Measurements from ENCODE around the gene OVCH1. TPM values are rescaled to one million over a fixed set of nuclear protein-coding genes. Genes with fewer than 3 reads are reported as not detected.

The OVCH1 gene
- polyA plus RNA-seq, 1 of the 3 experiments (the other 2 are of a cell fraction) = not detected

DNA sequence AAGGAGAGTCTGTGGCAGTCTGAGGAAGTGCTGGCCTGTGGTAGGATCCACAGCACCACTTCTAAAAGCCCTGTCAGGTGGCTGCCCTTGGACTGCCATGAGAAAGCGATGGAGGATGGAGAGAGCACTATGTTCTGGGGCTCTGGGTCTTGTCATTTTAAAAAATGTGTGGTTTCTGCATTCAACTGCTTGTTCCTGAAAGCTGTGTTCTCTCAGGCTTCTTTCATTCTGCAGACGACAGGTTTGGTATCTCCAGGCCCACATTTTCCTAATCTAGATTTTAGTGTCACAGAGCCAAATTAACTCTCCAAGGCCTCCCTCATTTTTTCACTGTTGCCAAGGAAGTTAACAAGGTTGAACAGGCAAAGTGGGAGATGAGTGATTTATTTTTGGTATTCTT, 10.5 kb downstream of the OVCH1 start:
- CTCF ChIA-PET = no interaction called here
- 43% methylated on average over 2 of the region's 2 CpGs for WGBS (ENCODE audit: low lambda C conversion rate)
- POLR2A ChIA-PET = no interaction called here
- Histone ChIP-seq H3K4me2 (no peak overlapping the region), H2AFZ (ENCODE audit: low read depth) (no peak overlapping the region), H3K9me3 (no peaks in the 10 kb centered on the region), H3F3A (replicated peaks; ENCODE audit: insufficient read depth) (no peaks in the 10 kb centered on the region), H3K4me1 (ENCODE audit: control insufficient read depth in 1 of 2, insufficient read depth in 2 of 2, low read depth in 1 of 2, low read length in 1 of 2) (peaks cover 0 to 2% of the 10 kb centered on the region in 2 experiments; a peak in 1 of 4 replicates), H3K27ac (ENCODE audit: low read depth in 2 of 2, low read length in 1 of 2) (no peak overlapping the region), H3K9ac (no peak overlapping the region), H3K36me3 (replicated peaks in 1 of 2; ENCODE audit: control insufficient read depth in 1 of 2, insufficient read depth in 2 of 2, low read length in 1 of 2) (no peaks in the 10 kb centered on the region), H3K9me2 (no peaks in the 10 kb centered on the region), H4K20me1 (ENCODE audit: insufficient read depth) (no peaks in the 10 kb centered on the region), H3K27me3 (ENCODE audit: insufficient read depth) (no peaks in the 10 kb centered on the region), H3K4me3 (ENCODE audit: low read depth in 2 of 2, low read length in 1 of 2) (no peak overlapping the region), H3K79me2 (ENCODE audit: insufficient read depth) (no peaks in the 10 kb centered on the region)
- TF ChIP-seq TEAD4 (IDR thresholded peaks at IDR 0.05; ENCODE audit: borderline replicate concordance, insufficient read depth) (no peak), FOSL2 (IDR thresholded peaks at IDR 0.05; ENCODE audit: borderline replicate concordance, low read depth) (no peak), RAD21 (IDR thresholded peaks at IDR 0.05; ENCODE audit: low read length) (no peak), NFIC (IDR thresholded peaks at IDR 0.05; ENCODE audit: borderline replicate concordance) (no peak)
- TF ChIP-seq, protein P1, sequence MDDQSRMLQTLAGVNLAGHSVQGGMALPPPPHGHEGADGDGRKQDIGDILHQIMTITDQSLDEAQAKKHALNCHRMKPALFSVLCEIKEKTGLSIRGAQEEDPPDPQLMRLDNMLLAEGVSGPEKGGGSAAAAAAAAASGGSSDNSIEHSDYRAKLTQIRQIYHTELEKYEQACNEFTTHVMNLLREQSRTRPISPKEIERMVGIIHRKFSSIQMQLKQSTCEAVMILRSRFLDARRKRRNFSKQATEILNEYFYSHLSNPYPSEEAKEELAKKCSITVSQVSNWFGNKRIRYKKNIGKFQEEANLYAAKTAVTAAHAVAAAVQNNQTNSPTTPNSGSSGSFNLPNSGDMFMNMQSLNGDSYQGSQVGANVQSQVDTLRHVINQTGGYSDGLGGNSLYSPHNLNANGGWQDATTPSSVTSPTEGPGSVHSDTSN (IDR thresholded peaks at IDR 0.05) = no peak
- no peak for DNase-seq

DNA sequence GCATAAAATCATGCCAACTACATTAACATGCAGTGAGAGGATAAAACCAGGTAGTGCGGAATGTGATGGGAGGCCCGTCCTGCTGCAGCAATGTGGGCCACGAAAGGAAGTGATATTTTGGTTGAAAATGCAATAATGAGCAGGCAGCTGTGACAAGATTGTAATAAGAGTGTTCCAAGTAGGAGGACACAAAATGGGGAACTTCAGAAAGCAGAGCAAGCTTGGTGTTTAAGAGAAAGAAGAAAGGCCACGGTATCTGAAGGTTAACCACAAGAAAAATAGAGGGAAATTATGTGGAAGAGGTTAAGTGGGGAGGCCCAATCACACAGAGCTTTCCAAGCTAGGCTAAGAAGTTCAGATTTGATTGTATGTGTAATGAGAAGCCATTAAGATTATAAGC, 34.3 kb downstream of the OVCH1 start:
- Histone ChIP-seq H2AFZ (ENCODE audit: low read depth) (no peak overlapping the region), H3K4me2 (no peak overlapping the region), H3K79me2 (ENCODE audit: insufficient read depth) (no peaks in the 10 kb centered on the region), H3K9ac (no peak overlapping the region), H3K36me3 (replicated peaks in 1 of 2; ENCODE audit: control insufficient read depth in 1 of 2, insufficient read depth in 2 of 2, low read length in 1 of 2) (no peaks in the 10 kb centered on the region), H4K20me1 (ENCODE audit: insufficient read depth) (no peaks in the 10 kb centered on the region), H3K4me1 (ENCODE audit: control insufficient read depth in 1 of 2, insufficient read depth in 2 of 2, low read depth in 1 of 2, low read length in 1 of 2) (peaks cover 0 to 3% of the 10 kb centered on the region in 2 experiments; a peak in 1 of 4 replicates), H3F3A (replicated peaks; ENCODE audit: insufficient read depth) (no peaks in the 10 kb centered on the region), H3K9me3 (no peaks in the 10 kb centered on the region), H3K9me2 (no peaks in the 10 kb centered on the region), H3K27me3 (ENCODE audit: insufficient read depth) (no peaks in the 10 kb centered on the region), H3K4me3 (ENCODE audit: low read depth in 2 of 2, low read length in 1 of 2) (no peak overlapping the region), H3K27ac (ENCODE audit: low read depth in 2 of 2, low read length in 1 of 2) (no peak overlapping the region)
- ChIA-PET POLR2A (no interaction called here), CTCF (interaction anchor here (1.0 kb wide), 1 partner anchor 8 kb away, joined by 3 read pairs; no protein-coding TSS in a partner anchor)
- TF ChIP-seq POLR2AphosphoS5 (IDR thresholded peaks at IDR 0.05; ENCODE audit: low read depth, low read length) (no peak), FOSL2 (IDR thresholded peaks at IDR 0.05; ENCODE audit: borderline replicate concordance, low read depth) (no peak), FOXM1 (IDR thresholded peaks at IDR 0.05; ENCODE audit: low read depth) (no peak), SMC3 (IDR thresholded peaks at IDR 0.05; ENCODE audit: low read depth, low read length) (no peak), EZH2phosphoT487 (IDR thresholded peaks at IDR 0.05; ENCODE audit: borderline replicate concordance, low read depth) (no peak), MEF2A (IDR thresholded peaks at IDR 0.05; ENCODE audit: borderline replicate concordance, low read depth) (no peak), TEAD4 (IDR thresholded peaks at IDR 0.05; ENCODE audit: borderline replicate concordance, insufficient read depth) (no peak), RAD21 (IDR thresholded peaks at IDR 0.05; ENCODE audit: low read length) (no peak), ELF1 (IDR thresholded peaks at IDR 0.05) (no peak), TAF1 (IDR thresholded peaks at IDR 0.05; ENCODE audit: borderline replicate concordance, low read depth, low read length) (no peak), MXI1 (IDR thresholded peaks at IDR 0.05; ENCODE audit: low read depth, low read length) (no peak), TCF12 (IDR thresholded peaks at IDR 0.05) (no peak)
- TF ChIP-seq, protein P2, sequence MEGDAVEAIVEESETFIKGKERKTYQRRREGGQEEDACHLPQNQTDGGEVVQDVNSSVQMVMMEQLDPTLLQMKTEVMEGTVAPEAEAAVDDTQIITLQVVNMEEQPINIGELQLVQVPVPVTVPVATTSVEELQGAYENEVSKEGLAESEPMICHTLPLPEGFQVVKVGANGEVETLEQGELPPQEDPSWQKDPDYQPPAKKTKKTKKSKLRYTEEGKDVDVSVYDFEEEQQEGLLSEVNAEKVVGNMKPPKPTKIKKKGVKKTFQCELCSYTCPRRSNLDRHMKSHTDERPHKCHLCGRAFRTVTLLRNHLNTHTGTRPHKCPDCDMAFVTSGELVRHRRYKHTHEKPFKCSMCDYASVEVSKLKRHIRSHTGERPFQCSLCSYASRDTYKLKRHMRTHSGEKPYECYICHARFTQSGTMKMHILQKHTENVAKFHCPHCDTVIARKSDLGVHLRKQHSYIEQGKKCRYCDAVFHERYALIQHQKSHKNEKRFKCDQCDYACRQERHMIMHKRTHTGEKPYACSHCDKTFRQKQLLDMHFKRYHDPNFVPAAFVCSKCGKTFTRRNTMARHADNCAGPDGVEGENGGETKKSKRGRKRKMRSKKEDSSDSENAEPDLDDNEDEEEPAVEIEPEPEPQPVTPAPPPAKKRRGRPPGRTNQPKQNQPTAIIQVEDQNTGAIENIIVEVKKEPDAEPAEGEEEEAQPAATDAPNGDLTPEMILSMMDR (IDR thresholded peaks at IDR 0.05) = no peak
- TF ChIP-seq, protein P3, sequence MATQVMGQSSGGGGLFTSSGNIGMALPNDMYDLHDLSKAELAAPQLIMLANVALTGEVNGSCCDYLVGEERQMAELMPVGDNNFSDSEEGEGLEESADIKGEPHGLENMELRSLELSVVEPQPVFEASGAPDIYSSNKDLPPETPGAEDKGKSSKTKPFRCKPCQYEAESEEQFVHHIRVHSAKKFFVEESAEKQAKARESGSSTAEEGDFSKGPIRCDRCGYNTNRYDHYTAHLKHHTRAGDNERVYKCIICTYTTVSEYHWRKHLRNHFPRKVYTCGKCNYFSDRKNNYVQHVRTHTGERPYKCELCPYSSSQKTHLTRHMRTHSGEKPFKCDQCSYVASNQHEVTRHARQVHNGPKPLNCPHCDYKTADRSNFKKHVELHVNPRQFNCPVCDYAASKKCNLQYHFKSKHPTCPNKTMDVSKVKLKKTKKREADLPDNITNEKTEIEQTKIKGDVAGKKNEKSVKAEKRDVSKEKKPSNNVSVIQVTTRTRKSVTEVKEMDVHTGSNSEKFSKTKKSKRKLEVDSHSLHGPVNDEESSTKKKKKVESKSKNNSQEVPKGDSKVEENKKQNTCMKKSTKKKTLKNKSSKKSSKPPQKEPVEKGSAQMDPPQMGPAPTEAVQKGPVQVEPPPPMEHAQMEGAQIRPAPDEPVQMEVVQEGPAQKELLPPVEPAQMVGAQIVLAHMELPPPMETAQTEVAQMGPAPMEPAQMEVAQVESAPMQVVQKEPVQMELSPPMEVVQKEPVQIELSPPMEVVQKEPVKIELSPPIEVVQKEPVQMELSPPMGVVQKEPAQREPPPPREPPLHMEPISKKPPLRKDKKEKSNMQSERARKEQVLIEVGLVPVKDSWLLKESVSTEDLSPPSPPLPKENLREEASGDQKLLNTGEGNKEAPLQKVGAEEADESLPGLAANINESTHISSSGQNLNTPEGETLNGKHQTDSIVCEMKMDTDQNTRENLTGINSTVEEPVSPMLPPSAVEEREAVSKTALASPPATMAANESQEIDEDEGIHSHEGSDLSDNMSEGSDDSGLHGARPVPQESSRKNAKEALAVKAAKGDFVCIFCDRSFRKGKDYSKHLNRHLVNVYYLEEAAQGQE (IDR thresholded peaks at IDR 0.05; ENCODE audit: low read depth, low read length) = no peak
- no peak for DNase-seq
- 41% methylated on average over 4 of the region's 4 CpGs for WGBS (ENCODE audit: low lambda C conversion rate)

All from SK-N-SH (cell line).